Prostate gland (tissue), 2 donors: Measurements from ENCODE around the gene TLR8. TPM values are rescaled to one million over a fixed set of nuclear protein-coding genes. Genes with fewer than 3 reads are reported as not detected.

Source experiments
- DNase-seq: peaks from one replicate; pipeline ENCODE4 v3.0.0-alpha.2; 2019; ENCODE audit warnings: low spot score
- H3K27ac ChIP-seq, 2 donors: fragments of 200-600 bp; sonication (generic); 2 replicates each; pipeline ENCODE4 v1.5.1; 2017 to 2019
- H3K27me3 ChIP-seq: fragments of 200-600 bp; sonication (generic); replicated peaks from 2 replicates; pipeline ENCODE4 v1.5.1; 2019; ENCODE audit not compliant: insufficient read depth
- H3K36me3 ChIP-seq, 2 donors: fragments of 200-600 bp; sonication (generic); 1 replicate in 1 of 2; 2 replicates in 1 of 2; pipeline versions ENCODE4 v1.5.1 to v1.8.1; 2017 to 2019
- H3K4me1 ChIP-seq: fragments of 200-600 bp; sonication (generic); replicated peaks from 2 replicates; pipeline ENCODE4 v1.5.1; 2019
- H3K4me3 ChIP-seq, 2 donors: fragments of 200-600 bp; sonication (generic); 2 replicates each; pipeline ENCODE4 v1.5.1; 2017 to 2019
- H3K9me3 ChIP-seq: fragments of 200-600 bp; sonication (generic); 2 replicates; pipeline ENCODE4 v1.5.1; 2017
- POLR2A ChIP-seq: fragments of 450-650 bp; IDR thresholded peaks from one replicate; pipeline ENCODE4 v1.6.1; 2016; ENCODE audit warnings: antibody characterized with exemption, mild to moderate bottlenecking
- POLR2AphosphoS5 ChIP-seq: sonication (generic); formaldehyde crosslinking; IDR thresholded peaks from one replicate; pipeline ENCODE4 v1.6.1; 2017; ENCODE audit warnings: antibody characterized with exemption
- WGBS: methylation state at CpG from one replicate; pipeline ENCODE4 v1.1.5; 2018; 5-methylcytosine and 5-hydroxymethylcytosine counted together
- intact Hi-C: fragments of 100-400 bp; cut with DNase I; formaldehyde crosslinking; loops from one replicate; pipeline ENCODE4 v1.14.2; 2022
- total RNA-seq, 2 donors: library from RNA; depleted of rRNA; stranded (reverse); fragments of >200 nt; gene quantifications; one replicate each; pipeline ENCODE4 v1.1.0, GENCODE V29; 2016
- TF ChIP-seq, protein P1 (sequence below), 4 experiments: fragments of 200-600 bp in 2 of 4; fragments of 450-650 bp in 2 of 4; sonication (generic) in 2 of 4; IDR thresholded peaks; 1 replicate in 3 of 4; 2 replicates in 1 of 4; pipeline ENCODE4 v1.5.1; 2016 to 2019; ENCODE audit warnings: antibody characterized with exemption in 4 of 4, mild to moderate bottlenecking in 2 of 4, moderate library complexity in 2 of 4

TLR8 gene
- total RNA-seq, 2 donors from 2014 or later: 0.18 to 0.57 TPM

DNA sequence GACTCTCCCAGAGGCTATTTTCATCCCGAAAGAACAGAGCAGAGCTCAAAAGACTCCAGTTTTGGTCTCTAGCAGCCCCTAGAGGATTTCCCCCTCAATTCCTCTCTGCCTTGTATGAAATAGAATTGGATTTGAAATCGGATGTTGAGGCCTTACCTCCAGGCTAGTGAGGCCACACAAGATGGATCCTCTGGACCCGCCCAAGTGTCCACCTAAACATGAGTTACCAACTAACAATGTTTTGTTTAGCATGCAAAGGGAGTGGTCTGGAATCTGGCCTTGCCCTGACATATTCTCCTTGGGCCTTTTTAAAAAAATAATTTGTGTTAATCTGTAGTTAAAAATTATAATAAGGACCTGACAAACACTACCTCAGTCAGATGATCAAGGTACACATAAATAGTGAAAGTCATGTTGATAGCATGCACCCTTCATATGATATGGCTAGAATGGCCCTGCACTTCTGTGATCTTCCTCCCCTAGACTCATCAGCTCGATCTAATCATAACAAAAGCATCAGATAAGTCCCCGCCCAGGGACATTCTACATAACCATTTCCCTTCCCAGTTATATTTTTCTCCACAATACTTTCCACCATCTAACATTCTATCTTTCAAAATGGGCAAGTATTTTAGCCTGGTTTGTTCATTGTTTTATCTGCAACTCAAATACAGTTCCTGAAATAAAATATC, 6.5 kb downstream of the TLR8 start:
- no peak for TF ChIP-seq POLR2A
- TF ChIP-seq POLR2AphosphoS5: no peak
- TF ChIP-seq, protein P1, sequence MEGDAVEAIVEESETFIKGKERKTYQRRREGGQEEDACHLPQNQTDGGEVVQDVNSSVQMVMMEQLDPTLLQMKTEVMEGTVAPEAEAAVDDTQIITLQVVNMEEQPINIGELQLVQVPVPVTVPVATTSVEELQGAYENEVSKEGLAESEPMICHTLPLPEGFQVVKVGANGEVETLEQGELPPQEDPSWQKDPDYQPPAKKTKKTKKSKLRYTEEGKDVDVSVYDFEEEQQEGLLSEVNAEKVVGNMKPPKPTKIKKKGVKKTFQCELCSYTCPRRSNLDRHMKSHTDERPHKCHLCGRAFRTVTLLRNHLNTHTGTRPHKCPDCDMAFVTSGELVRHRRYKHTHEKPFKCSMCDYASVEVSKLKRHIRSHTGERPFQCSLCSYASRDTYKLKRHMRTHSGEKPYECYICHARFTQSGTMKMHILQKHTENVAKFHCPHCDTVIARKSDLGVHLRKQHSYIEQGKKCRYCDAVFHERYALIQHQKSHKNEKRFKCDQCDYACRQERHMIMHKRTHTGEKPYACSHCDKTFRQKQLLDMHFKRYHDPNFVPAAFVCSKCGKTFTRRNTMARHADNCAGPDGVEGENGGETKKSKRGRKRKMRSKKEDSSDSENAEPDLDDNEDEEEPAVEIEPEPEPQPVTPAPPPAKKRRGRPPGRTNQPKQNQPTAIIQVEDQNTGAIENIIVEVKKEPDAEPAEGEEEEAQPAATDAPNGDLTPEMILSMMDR (IDR thresholded peaks at IDR 0.05): no peak
- intact Hi-C loops: no loop called here
- Histone ChIP-seq H3K27me3 (no peaks in the 10 kb centered on the region), H3K27ac (no peak overlapping the region), H3K36me3 (no peaks in the 10 kb centered on the region), H3K4me3 (no peak overlapping the region), H3K4me1 (no peaks in the 10 kb centered on the region), H3K9me3 (no peaks in the 10 kb centered on the region)
- no peak for DNase-seq
- WGBS: 75% methylated on average over 5 of the region's 5 CpGs

DNA sequence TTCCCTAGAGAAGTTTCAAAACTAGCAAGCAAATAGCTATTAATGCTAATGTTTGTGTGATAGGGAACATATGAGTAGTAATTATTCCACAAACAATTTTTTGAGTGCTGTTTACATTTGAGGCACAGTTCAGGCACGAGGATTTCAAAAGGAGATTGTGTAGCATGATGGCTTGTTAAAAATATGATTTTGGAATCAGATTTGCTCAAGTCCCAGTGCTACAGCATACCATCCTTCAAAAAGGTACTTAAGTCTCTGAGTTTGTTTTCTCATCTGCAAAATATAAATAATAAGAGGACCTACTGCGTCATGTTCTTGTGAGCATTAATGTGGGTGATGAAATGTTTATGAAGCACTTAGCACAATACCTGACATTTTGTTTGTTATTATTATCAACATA, 11.3 kb downstream of the TLR8 start:
- no peaks in the 10 kb centered on the region for H3K27me3 ChIP-seq
- WGBS: 52% methylated on average over 2 of the region's 2 CpGs
- H3K4me3 ChIP-seq: no peak overlapping the region
- no peak for DNase-seq
- no peak overlapping the region for H3K27ac ChIP-seq
- intact Hi-C loops: no loop called here
- no peaks in the 10 kb centered on the region for H3K4me1 ChIP-seq
- H3K9me3 ChIP-seq: no peaks in the 10 kb centered on the region
- no peak for TF ChIP-seq POLR2A
- no peaks in the 10 kb centered on the region for H3K36me3 ChIP-seq

DNA sequence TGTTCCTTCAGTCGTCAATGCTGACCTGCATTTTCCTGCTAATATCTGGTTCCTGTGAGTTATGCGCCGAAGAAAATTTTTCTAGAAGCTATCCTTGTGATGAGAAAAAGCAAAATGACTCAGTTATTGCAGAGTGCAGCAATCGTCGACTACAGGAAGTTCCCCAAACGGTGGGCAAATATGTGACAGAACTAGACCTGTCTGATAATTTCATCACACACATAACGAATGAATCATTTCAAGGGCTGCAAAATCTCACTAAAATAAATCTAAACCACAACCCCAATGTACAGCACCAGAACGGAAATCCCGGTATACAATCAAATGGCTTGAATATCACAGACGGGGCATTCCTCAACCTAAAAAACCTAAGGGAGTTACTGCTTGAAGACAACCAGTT, 12.6 kb downstream of the TLR8 start:
- 77% methylated on average over 10 of the region's 10 CpGs for WGBS
- intact Hi-C loops: no loop called here
- no peaks in the 10 kb centered on the region for H3K4me1 ChIP-seq
- H3K27ac ChIP-seq: no peak overlapping the region
- no peaks in the 10 kb centered on the region for H3K27me3 ChIP-seq
- TF ChIP-seq POLR2A (no peak), POLR2AphosphoS5 (no peak)
- TF ChIP-seq, protein P1 (IDR thresholded peaks at IDR 0.05): no peak
- no peaks in the 10 kb centered on the region for H3K9me3 ChIP-seq
- no peak for DNase-seq
- no peaks in the 10 kb centered on the region for H3K36me3 ChIP-seq
- no peak overlapping the region for H3K4me3 ChIP-seq

DNA sequence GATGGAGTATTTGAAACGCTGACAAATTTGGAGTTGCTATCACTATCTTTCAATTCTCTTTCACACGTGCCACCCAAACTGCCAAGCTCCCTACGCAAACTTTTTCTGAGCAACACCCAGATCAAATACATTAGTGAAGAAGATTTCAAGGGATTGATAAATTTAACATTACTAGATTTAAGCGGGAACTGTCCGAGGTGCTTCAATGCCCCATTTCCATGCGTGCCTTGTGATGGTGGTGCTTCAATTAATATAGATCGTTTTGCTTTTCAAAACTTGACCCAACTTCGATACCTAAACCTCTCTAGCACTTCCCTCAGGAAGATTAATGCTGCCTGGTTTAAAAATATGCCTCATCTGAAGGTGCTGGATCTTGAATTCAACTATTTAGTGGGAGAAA, 13.2 kb downstream of the TLR8 start:
- Histone ChIP-seq H3K9me3 (no peaks in the 10 kb centered on the region), H3K36me3 (no peaks in the 10 kb centered on the region), H3K27ac (no peak overlapping the region), H3K4me1 (no peaks in the 10 kb centered on the region), H3K27me3 (no peaks in the 10 kb centered on the region), H3K4me3 (no peak overlapping the region)
- TF ChIP-seq POLR2AphosphoS5: no peak
- no peak for TF ChIP-seq POLR2A
- TF ChIP-seq, protein P1 (IDR thresholded peaks at IDR 0.05): no peak
- intact Hi-C loops: no loop called here
- WGBS: 92% methylated on average over 8 of the region's 8 CpGs
- DNase-seq: no peak

DNA sequence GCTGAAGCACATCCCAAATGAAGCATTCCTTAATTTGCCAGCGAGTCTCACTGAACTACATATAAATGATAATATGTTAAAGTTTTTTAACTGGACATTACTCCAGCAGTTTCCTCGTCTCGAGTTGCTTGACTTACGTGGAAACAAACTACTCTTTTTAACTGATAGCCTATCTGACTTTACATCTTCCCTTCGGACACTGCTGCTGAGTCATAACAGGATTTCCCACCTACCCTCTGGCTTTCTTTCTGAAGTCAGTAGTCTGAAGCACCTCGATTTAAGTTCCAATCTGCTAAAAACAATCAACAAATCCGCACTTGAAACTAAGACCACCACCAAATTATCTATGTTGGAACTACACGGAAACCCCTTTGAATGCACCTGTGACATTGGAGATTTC, 14.6 kb downstream of the TLR8 start:
- Histone ChIP-seq H3K27ac (no peak overlapping the region), H3K4me1 (no peaks in the 10 kb centered on the region), H3K36me3 (no peaks in the 10 kb centered on the region), H3K4me3 (no peak overlapping the region), H3K27me3 (no peaks in the 10 kb centered on the region), H3K9me3 (no peaks in the 10 kb centered on the region)
- 69% methylated on average over 8 of the region's 8 CpGs for WGBS
- intact Hi-C loops: no loop called here
- TF ChIP-seq, protein P1 (IDR thresholded peaks at IDR 0.05): no peak
- TF ChIP-seq POLR2AphosphoS5 (no peak), POLR2A (no peak)
- DNase-seq: no peak
